ENCODE data around the gene ZNF549. TPM values are rescaled to one million over a fixed set of nuclear protein-coding genes. Genes with fewer than 3 reads are reported as not detected.
"Not testable (repeated sequence)": the region's sequence is repeated elsewhere in the genome, so short reads cannot be mapped to it uniquely, and the experiment has no call there.

ZNF549 gene
- total and polyA plus RNA-seq, 2 of the 8 experiments (the other 6 are each of a cell fraction or from before 2014, with no cell fraction given): 4.3 to 9.7 TPM

DNA sequence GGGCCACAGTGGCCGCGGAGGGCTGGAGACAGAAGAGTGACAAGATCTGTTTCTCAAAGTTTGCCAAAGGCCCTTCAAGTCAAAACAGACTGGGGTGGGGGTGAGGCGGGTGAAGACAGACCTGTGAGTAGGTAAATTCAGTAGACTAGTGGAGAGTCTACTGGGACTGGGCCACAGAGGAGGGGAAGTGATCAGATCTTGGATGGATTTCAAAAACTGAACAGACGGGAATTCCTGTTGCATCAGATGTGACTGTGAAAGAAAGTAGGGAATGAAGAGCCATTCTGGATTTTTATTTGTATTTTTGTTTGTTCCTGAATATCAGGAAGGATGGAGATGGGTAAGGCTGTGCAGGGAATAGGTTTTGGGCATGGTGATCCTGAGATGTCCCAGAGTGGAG, 26.8 kb upstream of the ZNF549 start:
- H3K4me1 ChIP-seq (replicated peaks in 1 of 4; ENCODE audit: control insufficient read depth in 3 of 4, insufficient read depth in 4 of 4, low read length in 3 of 4); H2BK20ac ChIP-seq (ENCODE audit: low read length); H3K4ac ChIP-seq (replicated peaks; ENCODE audit: insufficient read length, low read depth, low read length); H2AK5ac ChIP-seq (ENCODE audit: low read depth, low read length); H2BK15ac ChIP-seq (ENCODE audit: low read length); H3K79me1 ChIP-seq (ENCODE audit: low read depth, low read length); H2BK120ac ChIP-seq (replicated peaks; ENCODE audit: low read depth, low read length); H2BK12ac ChIP-seq (ENCODE audit: low read depth, low read length); CTCF ChIA-PET (ENCODE audit: partially characterized antibody); H4K8ac ChIP-seq (ENCODE audit: extremely low read depth, insufficient read depth, low read length); H3K18ac ChIP-seq (ENCODE audit: extremely low read depth, low read length); H3K56ac ChIP-seq (replicated peaks; ENCODE audit: insufficient read length, low read depth, low read length); FAIRE-seq; H3K9me3 ChIP-seq (ENCODE audit: insufficient read depth in 2 of 2, low read depth in 1 of 2, low read length in 1 of 2); H3K23me2 ChIP-seq (ENCODE audit: low read depth, low read length); H2BK5ac ChIP-seq (ENCODE audit: low read depth, low read length); H4K5ac ChIP-seq (ENCODE audit: insufficient read length, low read depth, low read length); H2AFZ ChIP-seq (ENCODE audit: low read length); H3K27ac ChIP-seq (ENCODE audit: low read depth, low read length); H3K27me3 ChIP-seq (replicated peaks in 1 of 4; ENCODE audit: control insufficient read depth in 3 of 4, extremely low read depth in 1 of 4, insufficient read depth in 3 of 4, low read length in 3 of 4); DNase-seq (ENCODE audit: low read depth in 1 of 2, low spot score in 2 of 2); H4K20me1 ChIP-seq (replicated peaks in 1 of 2; ENCODE audit: control insufficient read depth in 1 of 2, insufficient read depth in 2 of 2, low read length in 2 of 2); H4K91ac ChIP-seq (replicated peaks; ENCODE audit: insufficient read length, low read length); H3K23ac ChIP-seq (ENCODE audit: insufficient read length); H3K14ac ChIP-seq (ENCODE audit: insufficient read length): not testable (repeated sequence)
- 25% methylated on average over 1 of the region's 4 CpGs; no CpG with 5 or more reads in 1 of the 2 experiments for WGBS, 2 experiments (ENCODE audit: extremely low coverage in 1 of 2, insufficient coverage in 1 of 2, insufficient read length in 1 of 2, insufficient replicate concordance in 2 of 2, low coverage in 1 of 2, low lambda C conversion rate in 2 of 2, missing lambda C conversion rate in 1 of 2)
- Histone ChIP-seq H3K4me2 (ENCODE audit: insufficient read depth in 1 of 2, low read depth in 2 of 2, low read length in 2 of 2) (peak overlapping the region; percentile 60 to 70), H3K4me3 (ENCODE audit: extremely low read depth in 1 of 4, insufficient read depth in 2 of 4, low read depth in 3 of 4, low read length in 4 of 4) (peak overlapping the region; percentile 24 to 69 (median 30); a peak in 7 of 8 replicates), H3K79me2 (ENCODE audit: control insufficient read depth in 1 of 2, insufficient read depth in 2 of 2, low read length in 2 of 2) (peaks cover 3 to 23% of the 10 kb centered on the region in 2 experiments; a peak in 3 of 4 replicates), H3K36me3 (ENCODE audit: control insufficient read depth in 2 of 4, insufficient read depth in 4 of 4, low read length in 3 of 4) (peaks cover 2 to 11% (median 2%) of the 10 kb centered on the region in 4 experiments; a peak in 7 of 8 replicates), H3K9ac (replicated peaks in 1 of 4; ENCODE audit: extremely low read depth in 1 of 4, low read depth in 3 of 4, low read length in 3 of 4) (peak overlapping the region in 1 of 4 experiments; percentile 45; a peak in 1 of 7 replicates)
- POLR2A ChIA-PET (ENCODE audit: partially characterized antibody): interaction anchor here (1.0 kb wide), 1 partner anchor 58 kb away, joined by 3 read pairs; no protein-coding TSS in a partner anchor

All from H1 (cell line).